ENCODE data around the gene KSR1. TPM values are rescaled to one million over a fixed set of nuclear protein-coding genes. Genes with fewer than 3 reads are reported as not detected.
A peak's percentile ranks its signal among the peaks of the same experiment; 100 is the strongest.

The KSR1 gene
- total and polyA plus RNA-seq, 9 of the 15 experiments (the other 6 are each of a cell fraction or from before 2014, with no cell fraction given), result 1.4 to 51.7 (median 18.4) TPM

- TF ChIP-seq SIN3A (IDR thresholded peaks at IDR 0.05; ENCODE audit: borderline replicate concordance in 2 of 2, control insufficient read depth in 1 of 2, low read depth in 2 of 2, low read length in 2 of 2) (0 out of 4 replicates have a peak, but pooled peaks of 1 of the 2 experiments have one; percentile 15), RBBP5 (IDR thresholded peaks at IDR 0.05; ENCODE audit: borderline replicate concordance, insufficient read depth, low read length, poor library complexity, severe bottlenecking) (no peak), MTA1 (IDR thresholded peaks at IDR 0.05; ENCODE audit: borderline replicate concordance) (no peak), NFIX (CRISPR knock-in tag; IDR thresholded peaks at IDR 0.05; ENCODE audit: low read depth) (no peak), ATF6 (CRISPR knock-in tag; IDR thresholded peaks at IDR 0.05) (no peak), AFF1 (IDR thresholded peaks at IDR 0.05; ENCODE audit: low read depth in 1 of 2, partially characterized antibody in 2 of 2) (no peak), ZNF830 (CRISPR knock-in tag; IDR thresholded peaks at IDR 0.05) (no peak), PHB (CRISPR knock-in tag; IDR thresholded peaks at IDR 0.05) (no peak), SMARCA5 (IDR thresholded peaks at IDR 0.05) (no peak)
- TF ChIP-seq, protein P1, sequence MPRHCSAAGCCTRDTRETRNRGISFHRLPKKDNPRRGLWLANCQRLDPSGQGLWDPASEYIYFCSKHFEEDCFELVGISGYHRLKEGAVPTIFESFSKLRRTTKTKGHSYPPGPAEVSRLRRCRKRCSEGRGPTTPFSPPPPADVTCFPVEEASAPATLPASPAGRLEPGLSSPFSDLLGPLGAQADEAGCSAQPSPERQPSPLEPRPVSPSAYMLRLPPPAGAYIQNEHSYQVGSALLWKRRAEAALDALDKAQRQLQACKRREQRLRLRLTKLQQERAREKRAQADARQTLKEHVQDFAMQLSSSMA (CRISPR knock-in tag; IDR thresholded peaks at IDR 0.05), result no peak
Measured at GRCh38 chr17:27577121-27577761, 121.0 kb downstream of the KSR1 start (continued).
